ENCODE measurements around the gene CACNA2D1.
A peak's percentile ranks its signal among the peaks of the same experiment; 100 is the strongest.

The CACNA2D1 gene

DNA sequence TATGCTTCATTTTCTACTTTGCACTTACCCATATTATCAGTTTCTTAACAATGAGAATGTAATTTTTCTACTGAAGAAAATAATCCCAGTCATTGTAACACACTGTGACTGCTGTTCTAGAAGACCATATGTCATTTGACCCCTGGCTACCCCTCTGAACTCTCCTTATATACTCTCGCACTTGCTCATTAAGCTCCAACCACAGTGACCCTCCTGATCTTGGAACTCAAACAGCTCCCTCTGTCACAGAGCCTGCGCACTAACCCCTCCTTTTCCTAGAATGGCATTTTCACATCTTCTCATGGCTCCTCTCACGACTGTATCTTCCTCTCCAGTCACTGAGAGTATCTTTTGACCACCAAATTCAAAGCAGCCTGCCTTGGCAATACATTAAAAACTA lies 169.7 kb downstream of the CACNA2D1 start:
- DNase-seq: no peak

DNA sequence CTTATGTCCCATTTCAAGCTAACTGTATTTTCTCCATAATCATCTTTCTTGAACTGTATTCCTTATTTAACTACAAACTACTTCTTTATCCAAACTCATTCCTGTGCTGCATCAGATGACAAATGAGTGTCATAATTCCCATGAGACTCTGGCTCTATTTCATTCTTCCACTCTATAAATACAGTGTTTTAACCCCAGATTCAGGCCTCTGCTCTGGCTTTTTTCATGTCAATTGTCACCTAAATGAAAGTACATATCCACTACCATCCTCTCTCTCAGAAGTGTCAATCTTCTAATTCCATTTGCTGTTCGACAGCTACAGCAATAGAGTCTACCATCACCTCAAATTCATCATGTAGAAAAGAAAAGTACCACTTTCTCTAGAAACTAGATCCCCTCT lies 172.7 kb downstream of the CACNA2D1 start:
- DNase-seq: no peak

DNA sequence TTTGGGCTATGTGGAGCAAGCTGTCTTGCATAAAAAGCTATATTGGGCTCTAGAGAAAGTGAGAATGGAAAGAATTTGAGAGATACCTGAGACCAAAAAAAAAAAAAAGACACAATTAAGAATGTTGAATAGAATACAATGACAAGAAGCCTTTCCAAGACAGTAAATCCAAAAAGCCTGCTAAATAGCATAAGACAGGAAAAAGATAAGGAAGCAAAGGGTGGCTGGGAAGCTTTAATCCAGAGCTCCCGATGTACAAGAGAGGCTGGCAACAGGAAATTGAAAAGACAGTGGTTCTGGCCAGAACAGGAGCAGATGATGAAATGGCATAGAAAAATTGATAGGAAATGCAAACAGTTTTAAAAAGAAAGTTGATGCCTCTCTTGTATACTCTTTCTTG lies 174.9 kb downstream of the CACNA2D1 start:
- DNase-seq: no peak

- no peak for DNase-seq
Measured at GRCh38 chr7:82266081-82266480, 177.5 kb downstream of the CACNA2D1 start.

- DNase-seq: peak; percentile 61 to 91
Measured at GRCh38 chr7:82264783-82265305, 178.7 kb downstream of the CACNA2D1 start.

- peak; percentile 31 to 61 for DNase-seq
Measured at GRCh38 chr7:82263920-82264782, 179.4 kb downstream of the CACNA2D1 start.

GRCh38 chr7:82258181-82258580 lies 185.4 kb downstream of the CACNA2D1 start:
- peak; percentile 15 to 18 for DNase-seq

- DNase-seq: peak; percentile 65 to 84
Measured at GRCh38 chr7:82257118-82257695, 186.4 kb downstream of the CACNA2D1 start.

GRCh38 chr7:82255706-82256105 lies 187.9 kb downstream of the CACNA2D1 start:
- no peak for DNase-seq

DNA sequence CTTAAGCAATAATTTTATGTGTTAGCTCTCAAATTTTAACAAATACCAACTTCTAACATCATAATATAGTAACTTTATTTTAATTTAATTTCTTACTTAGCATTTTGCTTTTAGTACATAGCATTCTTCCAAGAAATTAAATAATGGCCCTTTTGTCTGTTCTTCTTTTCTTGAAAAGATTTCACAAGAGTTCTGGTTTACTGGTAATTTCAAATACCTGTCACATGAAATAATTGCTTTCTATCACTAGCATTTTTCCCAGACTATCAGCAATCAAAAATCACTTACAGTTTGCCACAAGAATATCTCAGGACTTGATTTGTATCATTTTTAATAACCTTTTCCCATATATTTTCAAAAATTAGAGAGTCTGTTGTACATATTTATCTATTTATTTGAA lies 193.0 kb downstream of the CACNA2D1 start:
- no peak for DNase-seq

DNA sequence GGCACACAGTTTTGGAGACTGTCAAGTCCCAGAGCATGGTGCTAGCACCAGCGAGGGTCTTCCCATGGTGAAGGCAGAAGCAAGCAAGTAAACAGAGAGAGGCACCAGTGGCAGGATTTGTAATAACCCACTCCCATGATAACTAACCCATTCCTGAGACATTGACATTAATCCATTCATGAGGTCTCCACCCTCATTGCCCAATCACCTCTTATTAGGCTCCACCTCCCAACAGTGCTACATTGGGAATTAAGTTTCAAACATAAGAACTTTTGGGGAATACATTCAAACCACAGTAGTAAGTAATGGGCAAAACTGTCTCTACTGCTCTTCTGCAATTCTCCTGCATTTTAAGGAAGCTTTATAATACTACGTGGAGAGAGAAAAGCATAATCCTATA lies 193.6 kb downstream of the CACNA2D1 start:
- no peak for DNase-seq

GRCh38 chr7:82247814-82248433 lies 195.7 kb downstream of the CACNA2D1 start:
- no peak for DNase-seq

DNA sequence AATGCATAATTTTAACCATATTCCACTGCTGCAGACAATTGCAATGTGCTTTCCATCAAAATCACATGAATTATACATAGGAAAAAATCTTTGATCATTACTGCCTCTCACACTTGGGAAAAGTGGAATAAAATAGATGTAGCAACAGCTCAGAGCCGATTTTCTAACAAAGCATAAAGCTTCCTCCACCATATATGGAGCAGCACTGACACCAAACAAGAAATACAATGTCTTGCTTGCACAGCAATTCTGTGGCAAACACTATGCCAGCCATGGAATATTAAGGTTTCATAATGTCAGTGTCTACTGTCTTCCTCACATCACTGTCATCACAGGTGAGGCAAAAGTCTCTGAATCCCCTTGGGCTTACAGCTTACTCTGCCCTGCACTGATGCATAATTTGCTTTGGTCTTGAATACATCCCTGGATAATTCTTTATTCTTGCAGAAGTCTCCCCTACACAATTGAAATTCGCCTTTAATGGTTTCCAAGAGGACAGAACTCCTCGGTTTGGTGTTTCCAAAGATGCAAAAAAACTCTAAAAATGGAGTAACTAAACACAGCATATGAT lies 198.5 kb downstream of the CACNA2D1 start:
- no peak for DNase-seq

DNA sequence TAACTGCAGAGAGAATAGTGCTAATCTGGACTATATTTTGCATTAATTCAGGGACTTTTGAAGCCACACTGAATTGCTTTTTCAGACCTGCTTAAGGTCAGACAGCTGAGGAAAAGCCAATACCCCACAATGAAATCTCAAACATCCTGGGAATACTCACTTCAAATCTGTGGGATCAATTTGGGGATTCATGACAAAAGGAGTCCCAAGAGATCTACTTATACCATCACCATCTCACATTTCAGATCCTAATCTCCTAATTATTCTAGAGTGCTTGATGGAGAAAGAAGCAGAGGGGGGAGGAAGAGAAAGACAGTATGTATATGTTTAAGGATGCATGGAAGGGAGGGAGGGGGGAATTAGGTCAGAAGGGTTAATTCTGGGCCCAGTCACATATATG lies 202.2 kb downstream of the CACNA2D1 start:
- no peak for DNase-seq

DNA sequence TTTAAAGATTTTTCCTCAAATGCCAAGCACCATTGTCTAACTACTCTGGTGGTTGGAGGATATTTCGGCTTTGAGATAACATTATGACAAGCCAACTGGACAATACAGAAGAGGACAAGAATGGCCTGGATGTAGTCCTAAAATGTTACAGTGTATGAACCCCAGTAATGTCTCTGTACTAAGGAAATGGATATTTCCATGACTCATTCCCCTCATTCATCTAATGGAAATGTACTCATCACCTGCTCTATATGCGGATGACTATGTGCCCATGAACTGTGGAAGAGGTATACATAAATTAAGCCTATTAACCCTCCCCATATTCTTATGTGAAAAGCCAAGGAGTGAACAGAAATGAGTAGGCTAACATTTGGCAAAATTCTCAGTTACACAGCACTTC lies 207.9 kb downstream of the CACNA2D1 start:
- DNase-seq: no peak

DNA sequence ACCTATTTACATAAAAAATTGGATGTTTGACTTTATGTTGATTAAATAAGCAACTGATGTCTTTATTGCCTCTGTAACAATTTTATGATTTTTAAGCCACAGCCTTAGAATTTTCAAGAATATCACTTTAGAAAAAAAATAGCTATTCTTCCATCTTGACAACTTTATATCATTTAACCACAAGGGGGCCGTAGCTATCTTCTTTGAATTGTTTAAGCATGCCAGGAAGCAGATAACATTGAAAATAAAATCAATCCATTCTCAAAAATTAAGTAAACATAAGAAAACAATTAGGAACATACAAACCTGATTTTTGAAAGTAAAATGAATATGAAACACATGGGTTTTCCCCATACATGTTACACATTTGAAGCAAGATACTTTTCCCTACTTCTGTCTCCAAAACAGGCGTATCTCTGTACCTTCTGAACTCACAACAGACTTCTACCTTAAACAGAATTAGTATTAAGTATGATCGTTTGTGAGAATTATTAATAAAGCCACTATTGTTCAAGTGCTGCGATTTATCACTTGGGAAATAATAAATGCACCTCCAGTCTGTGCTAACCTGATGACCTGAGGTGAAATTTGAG lies 209.0 kb downstream of the CACNA2D1 start:
- DNase-seq: peak; percentile 50 to 67

DNA sequence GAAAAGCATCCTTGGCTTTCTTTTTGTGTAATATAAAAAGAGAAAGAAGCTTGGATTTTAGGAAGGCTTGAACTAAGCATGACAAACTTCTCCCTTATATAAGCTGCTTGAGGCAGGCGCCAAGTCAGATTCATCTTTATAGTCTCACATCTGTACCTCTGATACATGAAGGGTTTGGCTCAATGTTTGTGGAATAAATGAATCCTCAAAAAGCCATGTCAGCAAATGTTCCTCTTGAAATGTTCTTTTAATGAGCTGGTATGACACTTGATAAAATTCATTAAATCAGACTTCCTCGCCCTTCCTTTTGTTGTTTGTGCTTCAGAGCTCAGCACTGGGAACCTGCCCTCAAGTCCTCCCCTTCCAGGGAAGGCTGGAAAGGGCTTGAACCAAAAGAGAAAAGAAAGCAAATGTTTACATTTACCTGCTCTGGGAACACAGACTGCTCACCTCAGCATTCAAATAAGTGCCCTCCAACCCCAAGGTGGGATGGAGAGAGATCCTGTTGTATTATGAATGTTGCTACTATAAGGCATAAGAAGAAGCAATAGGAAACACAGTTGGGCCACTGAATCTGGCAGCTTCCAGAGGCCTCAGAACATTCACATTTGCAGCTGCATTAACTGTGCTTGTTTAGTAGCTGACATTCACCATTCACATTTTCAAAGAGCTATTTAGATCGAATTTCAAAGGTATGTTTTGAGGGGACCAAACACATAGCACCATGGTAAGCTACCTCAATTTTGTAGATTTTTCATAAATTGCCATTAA lies 212.6 kb downstream of the CACNA2D1 start:
- DNase-seq: peak in 1 of 2 experiments; percentile 5

GRCh38 chr7:82229164-82229563 lies 214.4 kb downstream of the CACNA2D1 start:
- DNase-seq: no peak

GRCh38 chr7:82226191-82226590 lies 217.4 kb downstream of the CACNA2D1 start:
- no peak for DNase-seq

DNA sequence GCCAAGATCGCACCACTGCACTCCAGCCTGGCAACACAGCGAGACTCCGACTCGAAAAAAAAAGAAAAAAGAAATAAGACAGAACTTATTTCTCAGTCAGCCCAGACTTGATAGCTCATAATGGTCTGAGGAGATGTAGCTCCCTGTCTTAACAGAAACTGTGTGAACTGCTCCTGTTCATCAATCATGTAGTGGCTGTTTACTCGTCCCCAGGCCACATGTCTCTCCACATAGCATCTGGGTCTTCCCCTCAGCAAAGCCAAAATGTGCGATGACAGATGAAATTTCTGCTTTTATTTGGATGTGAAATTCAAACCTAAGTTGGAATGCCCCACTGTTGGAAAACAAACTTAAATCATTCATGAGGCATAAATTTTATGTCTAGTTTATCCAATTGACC lies 219.0 kb downstream of the CACNA2D1 start:
- peak; percentile 51 to 72 for DNase-seq

DNA sequence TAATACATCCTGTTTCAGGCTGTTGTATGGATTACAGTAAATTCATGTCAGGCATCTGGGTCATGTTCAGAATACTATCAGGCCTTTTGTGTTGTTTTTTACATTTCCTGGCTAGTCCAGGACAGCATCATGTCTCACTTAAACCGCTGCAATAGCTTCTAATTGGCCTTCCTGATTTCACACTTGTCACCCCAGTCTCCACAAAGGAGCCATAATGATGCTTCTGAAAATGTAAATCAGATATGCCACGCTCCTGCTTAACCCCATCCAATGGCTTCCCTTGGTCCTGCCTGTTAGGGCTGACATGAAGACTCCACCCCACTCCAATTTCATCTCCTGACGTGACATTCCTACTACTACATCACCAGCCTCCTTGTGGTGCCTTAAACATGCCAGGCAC lies 220.0 kb downstream of the CACNA2D1 start:
- no peak for DNase-seq

- no peak for DNase-seq
Measured at GRCh38 chr7:82221152-82221674, 222.4 kb downstream of the CACNA2D1 start.
